ENCODE measurements around the gene ANKS1B.

Gene ANKS1B

DNA sequence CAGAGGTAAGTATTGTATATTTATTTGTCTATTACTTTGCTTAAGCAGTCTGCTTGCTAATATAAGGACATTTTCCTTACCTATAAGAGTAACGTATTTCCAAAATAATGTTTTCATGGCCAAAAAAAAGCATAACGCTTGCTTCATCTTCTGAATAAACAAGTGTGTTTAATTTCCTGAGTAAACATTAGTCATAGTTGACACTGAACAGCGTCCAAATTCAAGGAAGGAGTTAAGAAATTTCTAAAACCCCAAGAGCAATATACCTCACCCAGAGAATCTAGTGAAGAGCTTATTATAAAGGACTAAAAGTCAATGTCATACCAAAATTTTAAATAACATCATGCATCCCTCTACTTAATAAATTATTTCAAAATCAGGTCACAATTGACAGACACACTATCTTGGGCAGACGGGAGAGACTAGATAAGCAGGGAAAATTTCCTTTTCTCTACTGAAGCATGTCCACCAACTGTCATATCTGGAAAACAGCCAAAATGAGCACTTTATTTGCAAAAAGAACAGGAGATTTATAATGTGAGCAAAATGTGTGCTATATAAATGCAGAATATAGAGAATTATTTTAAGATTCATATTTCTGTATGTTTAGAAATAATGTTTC is 25.1 kb downstream of the ANKS1B start:
- no peak for DNase-seq

GRCh38 chr12:99957866-99958466 is 26.8 kb downstream of the ANKS1B start:
- DNase-seq: no peak

GRCh38 chr12:99954724-99955123 is 30.0 kb downstream of the ANKS1B start:
- DNase-seq: no peak

- DNase-seq: no peak
These were observed 36.4 kb downstream of the ANKS1B start for GRCh38 chr12:99948370-99948769.

DNA sequence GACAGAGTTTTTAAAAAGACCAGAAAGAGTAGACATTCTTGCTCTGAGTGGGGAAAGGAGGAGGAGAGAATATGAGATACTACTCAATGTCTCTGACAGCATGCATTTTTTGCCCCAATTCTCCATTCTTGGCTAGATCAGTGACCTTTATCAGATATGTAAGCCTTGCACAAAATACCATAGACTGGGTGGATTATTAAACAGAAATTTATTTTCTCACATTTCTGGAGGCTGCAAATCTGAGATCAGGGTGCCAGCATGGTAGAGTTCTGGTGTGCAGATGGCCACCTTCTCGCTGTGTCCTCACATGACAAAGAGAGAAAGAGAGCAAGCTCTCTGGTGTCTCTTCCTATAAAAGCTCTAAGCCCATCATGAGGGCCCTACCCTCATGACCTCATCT is 38.6 kb downstream of the ANKS1B start:
- no peak for DNase-seq

DNA sequence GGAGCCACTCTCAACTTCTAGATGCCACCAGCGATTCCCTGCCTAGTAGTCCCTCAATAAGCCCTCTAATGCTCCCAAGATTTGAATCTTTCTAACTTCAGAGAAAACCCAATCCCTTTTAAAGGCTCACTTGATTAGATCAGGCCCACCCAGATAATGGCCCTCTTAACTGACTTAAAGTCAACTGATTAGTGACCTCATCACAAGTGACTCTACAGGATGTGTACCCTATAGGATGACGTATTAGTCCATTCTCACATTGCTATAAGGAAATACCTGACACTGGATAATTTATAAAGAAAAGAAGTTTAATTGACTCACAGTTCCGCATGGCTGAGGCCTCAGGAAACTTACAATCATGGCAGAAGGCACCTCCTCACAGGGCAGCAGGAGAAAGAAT is 49.1 kb downstream of the ANKS1B start:
- no peak for DNase-seq

GRCh38 chr12:99926511-99927169 is 58.1 kb downstream of the ANKS1B start:
- DNase-seq: no peak

DNA sequence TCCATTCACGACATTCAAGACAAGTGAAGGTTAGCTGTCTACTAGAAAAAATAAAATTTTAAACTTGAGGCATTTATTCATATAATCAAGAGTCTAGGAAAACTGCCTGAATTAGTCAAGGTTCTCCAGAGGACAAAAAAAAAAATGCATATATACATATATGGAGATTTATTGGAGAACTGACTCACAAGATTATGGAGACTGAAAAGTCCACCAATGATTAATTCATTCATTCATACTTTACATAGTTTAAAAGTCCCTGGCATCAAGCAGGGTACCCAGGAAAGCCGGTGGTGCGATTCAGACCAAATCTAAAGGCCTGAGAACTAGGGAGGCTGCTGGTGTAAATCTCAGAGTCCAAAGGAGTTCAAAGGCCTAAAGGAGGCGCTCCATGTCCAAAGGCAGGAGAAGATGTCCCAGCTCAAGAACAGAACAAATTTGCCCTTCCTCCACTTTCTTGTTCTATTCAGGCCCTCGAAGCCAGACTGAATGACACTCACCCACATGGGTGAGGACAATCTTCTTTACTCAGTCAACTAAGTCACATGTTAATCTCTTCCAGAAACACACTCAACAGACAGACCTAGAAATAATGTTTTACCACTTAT is 64.3 kb downstream of the ANKS1B start:
- no peak for DNase-seq

- DNase-seq: no peak
These were observed 66.9 kb downstream of the ANKS1B start for GRCh38 chr12:99917711-99918402.

- DNase-seq: no peak
These were observed 68.2 kb downstream of the ANKS1B start for GRCh38 chr12:99916555-99916954.

- DNase-seq: no peak
These were observed 69.3 kb downstream of the ANKS1B start for GRCh38 chr12:99915251-99916082.

DNA sequence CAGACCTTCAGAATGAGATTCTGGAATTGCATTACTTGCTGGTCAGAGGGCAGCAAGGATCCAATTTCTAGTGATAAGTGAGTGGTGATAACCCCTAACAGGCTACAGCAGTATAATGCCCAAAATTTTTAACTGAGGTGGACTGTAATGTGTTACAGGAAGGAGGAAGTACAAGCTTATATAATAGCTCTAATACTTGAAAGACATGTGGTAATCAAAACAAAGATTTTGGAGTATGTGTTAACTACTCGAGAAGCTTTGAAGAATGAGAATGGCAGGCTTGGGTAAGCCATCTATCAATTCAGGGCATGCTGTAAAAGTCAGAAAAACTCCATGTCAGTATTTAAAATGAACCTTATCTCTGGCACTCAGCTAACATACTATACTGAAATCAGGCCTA is 70.5 kb downstream of the ANKS1B start:
- no peak for DNase-seq

GRCh38 chr12:99911967-99912366 is 72.8 kb downstream of the ANKS1B start:
- DNase-seq: no peak

- DNase-seq: no peak
These were observed 73.7 kb downstream of the ANKS1B start for GRCh38 chr12:99911081-99911480.

DNA sequence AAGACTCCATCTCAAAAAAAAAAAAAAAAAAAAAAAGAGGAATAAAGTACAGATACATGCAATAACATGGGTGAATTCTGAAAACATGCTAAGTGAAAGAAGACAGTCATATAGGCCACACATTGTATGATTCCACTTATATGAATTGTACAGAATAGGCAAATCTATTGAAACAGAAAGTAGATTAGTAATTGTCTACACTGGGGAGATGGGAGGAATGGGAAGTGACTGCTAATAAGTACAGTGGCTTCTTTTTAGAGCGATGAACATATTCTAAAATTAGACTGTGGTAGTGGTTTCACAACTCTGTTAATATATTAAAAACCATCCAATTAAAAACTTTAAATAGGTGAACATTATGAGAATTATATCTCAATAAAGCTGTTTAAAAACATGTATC is 74.4 kb downstream of the ANKS1B start:
- no peak for DNase-seq

DNA sequence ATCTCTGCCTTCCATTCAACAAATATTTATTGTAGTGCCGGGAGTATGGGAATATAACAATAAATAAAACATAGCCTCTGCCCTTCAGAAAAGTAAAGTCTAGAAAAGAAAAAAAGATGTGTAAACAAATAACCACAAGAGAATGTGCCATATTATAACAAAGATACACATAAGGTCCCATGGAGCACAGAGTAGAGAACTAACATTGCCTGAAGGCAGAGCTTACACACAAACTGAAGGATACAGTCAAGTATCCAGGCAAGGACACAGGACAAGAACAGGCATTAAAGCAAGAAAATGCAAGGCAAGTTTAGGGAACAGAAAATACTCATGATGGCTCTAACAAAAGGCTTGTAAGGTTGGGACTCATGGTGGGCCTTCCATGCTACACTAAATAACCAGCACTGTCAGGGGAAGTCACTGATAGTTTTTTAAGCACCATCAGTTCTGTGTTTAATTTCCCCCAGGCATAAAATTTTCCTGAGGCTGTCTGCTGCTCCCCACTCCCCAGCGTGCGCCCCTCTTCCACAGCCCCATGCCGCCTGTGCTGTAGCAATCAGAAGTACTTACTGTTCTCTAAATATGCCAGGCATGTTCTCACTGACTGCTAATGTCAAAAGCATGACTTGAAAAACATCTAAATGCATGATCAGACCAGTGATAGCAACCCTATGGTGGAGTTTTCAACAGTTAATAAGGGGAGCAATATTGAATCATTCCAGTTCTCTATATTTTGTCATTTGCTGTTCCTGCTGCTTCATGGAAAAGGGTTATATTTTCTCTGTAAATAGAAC is 77.8 kb downstream of the ANKS1B start:
- DNase-seq: no peak

DNA sequence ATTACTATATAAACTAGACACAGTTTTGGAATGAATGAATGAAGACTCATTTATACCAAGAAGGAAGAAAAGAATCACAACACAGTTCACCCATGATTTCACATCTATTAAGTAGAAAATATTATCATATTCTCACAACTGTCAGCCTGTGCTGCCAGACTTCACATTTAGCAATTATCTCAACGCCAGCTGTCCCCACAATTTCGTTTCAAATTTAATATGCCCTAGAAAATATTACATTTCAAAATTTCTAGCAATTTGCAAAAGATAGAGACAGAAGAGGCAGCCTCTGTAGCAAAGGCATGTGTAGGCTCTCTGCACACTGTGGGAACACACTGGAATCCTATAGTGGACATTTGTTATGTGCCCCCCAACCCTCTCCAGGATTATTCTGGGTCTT is 83.6 kb downstream of the ANKS1B start:
- DNase-seq: no peak

DNA sequence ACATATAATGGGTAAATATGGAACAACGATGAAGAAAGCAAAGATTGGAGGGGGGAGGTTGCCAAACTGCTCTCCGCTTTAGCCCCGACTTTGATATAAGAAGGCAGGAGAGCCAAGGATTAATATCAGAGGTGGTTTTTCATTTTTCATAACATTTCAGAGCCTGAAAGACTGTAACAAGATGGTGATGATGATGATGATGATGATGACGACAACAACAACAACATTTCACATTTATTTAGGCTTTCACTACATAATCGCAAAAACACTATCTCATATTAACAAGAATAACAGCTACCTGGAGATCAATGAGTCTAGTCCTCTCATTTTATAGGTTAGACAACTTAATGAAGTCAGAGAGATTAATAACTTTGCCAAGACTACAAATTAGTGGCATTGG is 86.1 kb downstream of the ANKS1B start:
- DNase-seq: no peak

DNA sequence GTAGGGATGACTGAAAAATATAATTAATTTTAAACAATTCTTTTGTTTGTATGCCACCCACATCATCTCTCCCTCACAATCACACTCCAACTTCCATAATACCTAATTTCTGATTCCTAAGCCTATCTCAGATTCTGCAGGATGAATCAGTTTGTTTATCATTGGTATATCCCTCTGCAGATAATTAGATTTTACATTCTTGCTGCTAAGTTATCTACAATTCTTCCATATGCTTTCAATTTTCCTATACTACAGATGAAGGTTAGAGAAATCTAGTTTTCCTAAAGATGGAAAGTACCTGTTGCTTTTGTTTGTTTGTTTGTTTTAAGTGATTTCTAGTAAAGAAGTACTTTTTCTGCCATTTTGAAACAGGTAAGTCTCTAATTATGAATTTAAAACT is 105.3 kb downstream of the ANKS1B start:
- no peak for DNase-seq

DNA sequence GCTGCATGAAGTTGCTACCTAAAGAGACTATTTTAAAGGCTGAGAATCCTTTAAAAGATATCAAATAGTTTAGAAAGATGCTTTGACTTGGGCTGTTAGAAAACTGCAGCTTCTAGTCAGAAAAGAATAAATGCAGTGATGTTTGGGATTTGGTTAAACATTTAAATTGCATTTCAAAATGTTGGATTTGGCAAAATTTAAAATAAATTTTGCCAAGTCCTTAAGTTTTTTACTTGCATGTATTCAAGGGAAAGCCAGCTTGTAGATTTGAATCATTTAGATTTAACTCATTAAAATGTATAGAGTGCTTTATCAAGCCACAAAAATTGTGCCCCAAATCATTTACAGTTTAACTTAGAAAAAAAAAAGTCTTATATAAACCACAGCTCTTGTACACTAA is 109.7 kb downstream of the ANKS1B start:
- no peak for DNase-seq

DNA sequence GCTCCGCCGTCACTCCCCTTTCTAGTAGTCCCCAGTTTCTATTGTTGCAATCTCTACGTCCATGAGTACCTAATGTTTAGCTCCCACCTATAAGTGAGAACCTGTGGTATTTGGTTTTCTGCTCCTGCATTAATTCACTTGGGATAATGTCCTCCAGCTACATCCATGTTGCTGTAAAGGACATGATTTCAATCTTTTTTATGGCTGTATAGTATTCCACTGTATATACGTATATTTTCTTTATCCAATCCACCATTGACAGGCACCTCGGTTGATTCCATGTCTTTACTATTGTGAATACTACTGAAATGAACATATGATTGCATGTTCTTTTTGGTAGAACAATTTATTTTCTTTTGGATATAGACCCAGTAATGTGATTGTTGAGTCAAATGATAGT is 114.7 kb downstream of the ANKS1B start:
- no peak for DNase-seq

GRCh38 chr12:99861731-99862130 is 123.0 kb downstream of the ANKS1B start:
- no peak for DNase-seq
